Endothelial cell of umbilical vein (primary cell): Measurements from ENCODE around the gene SLC5A5. TPM values are rescaled to one million over a fixed set of nuclear protein-coding genes. Genes with fewer than 3 reads are reported as not detected.

Source experiments
- BruUV-seq: library from RNA; stranded (reverse); fragments of 400-500 nt; replicated peaks from 2 replicates; lab custom pipeline; 2021; lab: Mats Ljungman, UMichigan
- CTCF ChIA-PET: fragments of 300-600, 350-600 bp; sonication (Branson Sonifier 250); formaldehyde crosslinking; loops from one replicate; lab custom pipeline; 2021; ENCODE audit warnings: antibody characterized with exemption, inconsistent platforms; lab: Charles Lee
- POLR2A ChIA-PET: fragments of 300-600, 350-600 bp; sonication (Branson Sonifier 250); formaldehyde crosslinking; loops from one replicate; lab custom pipeline; 2021; ENCODE audit warnings: antibody characterized with exemption, inconsistent platforms; lab: Charles Lee
- DNase-seq: peaks from one replicate; pipeline ENCODE4 v3.0.0-alpha.2; 2011; ENCODE audit warnings: low read depth, low spot score
- FAIRE-seq: peaks from 2 replicates; lab custom pipeline; 2011; peaks lifted over from hg19 to GRCh38; lab: Jason Lieb, UNC
- H2AFZ ChIP-seq: 2 replicates; pipeline ENCODE4 v1.6.0; 2012; ENCODE audit warnings: low read depth, low read length, control low read depth, inconsistent platforms
- H3K27ac ChIP-seq: 2 replicates; pipeline ENCODE4 v1.5.1; 2011; ENCODE audit warnings: low read depth, mild to moderate bottlenecking, control low read depth, low read length, moderate library complexity; ENCODE audit not compliant: insufficient read depth
- H3K27me3 ChIP-seq, 2 experiments: 2 replicates each; pipeline versions ENCODE4 v1.6.0 to v1.6.1; 2011; ENCODE audit warnings: low read length in 2 of 2, mixed read lengths in 1 of 2; ENCODE audit not compliant: control insufficient read depth in 2 of 2, insufficient read depth in 2 of 2
- H3K36me3 ChIP-seq, 2 experiments: 2 replicates in 1 of 2; 3 replicates in 1 of 2; pipeline ENCODE4 v1.5.1; 2011; ENCODE audit warnings: low read length in 2 of 2, mild to moderate bottlenecking in 1 of 2, moderate library complexity in 1 of 2; ENCODE audit not compliant: control insufficient read depth in 2 of 2, insufficient read depth in 2 of 2; ENCODE audit errors: extremely low read depth in 1 of 2
- H3K4me1 ChIP-seq: 3 replicates; pipeline ENCODE4 v1.5.1; 2011; ENCODE audit warnings: mild to moderate bottlenecking, low read length; ENCODE audit not compliant: control insufficient read depth, insufficient read depth; ENCODE audit errors: extremely low read depth
- H3K4me2 ChIP-seq: 2 replicates; pipeline ENCODE4 v1.6.1; 2011; ENCODE audit warnings: low read length, control low read depth, mixed read lengths; ENCODE audit not compliant: insufficient read depth
- H3K4me3 ChIP-seq, 3 experiments: fragments of 200-600 bp in 1 of 3; sonication (generic), shearing (Covaris generic) in 1 of 3; replicated peaks in 1 of 3; 2 replicates each; pipeline ENCODE4 v1.5.1; 2011 to 2016; ENCODE audit warnings: control low read depth in 3 of 3, low read length in 3 of 3, mild to moderate bottlenecking in 2 of 3, inconsistent platforms in 1 of 3, low read depth in 1 of 3, moderate library complexity in 1 of 3; ENCODE audit not compliant: insufficient read depth in 1 of 3
- H3K79me2 ChIP-seq: 2 replicates; pipeline ENCODE4 v1.6.0; 2012; ENCODE audit warnings: low read length, inconsistent platforms; ENCODE audit not compliant: control insufficient read depth, insufficient read depth
- H3K9ac ChIP-seq: replicated peaks from 2 replicates; pipeline ENCODE3; 2011; ENCODE audit warnings: low read length, control low read depth; ENCODE audit not compliant: insufficient read depth; ENCODE audit errors: extremely low read depth
- H3K9me1 ChIP-seq: replicated peaks from 3 replicates; pipeline ENCODE4 v1.6.0; 2011; ENCODE audit warnings: mild to moderate bottlenecking, low read length; ENCODE audit not compliant: control insufficient read depth, insufficient read depth; ENCODE audit errors: extremely low read depth
- H3K9me3 ChIP-seq: replicated peaks from 2 replicates; pipeline ENCODE4 v1.5.1; 2012; ENCODE audit warnings: low read length, inconsistent platforms; ENCODE audit not compliant: control insufficient read depth, insufficient read depth
- H4K20me1 ChIP-seq: replicated peaks from 2 replicates; pipeline ENCODE3; 2011; ENCODE audit warnings: mild to moderate bottlenecking, low read length; ENCODE audit not compliant: control insufficient read depth, insufficient read depth; ENCODE audit errors: extremely low read depth
- EZH2 ChIP-seq: IDR thresholded peaks from 2 replicates; pipeline ENCODE4 v1.6.1; 2012; ENCODE audit warnings: borderline replicate concordance, low read depth, mild to moderate bottlenecking, moderate library complexity, low read length, inconsistent platforms; ENCODE audit not compliant: severe bottlenecking
- FOS ChIP-seq: IDR thresholded peaks from 2 replicates; pipeline ENCODE4 v1.6.1; 2011; ENCODE audit warnings: mild to moderate bottlenecking, low read length, moderate library complexity, borderline replicate concordance; ENCODE audit not compliant: insufficient read depth
- GATA2 ChIP-seq: IDR thresholded peaks from 2 replicates; pipeline ENCODE4 v1.7.0; 2011; ENCODE audit warnings: low read depth, mild to moderate bottlenecking, moderate library complexity, mixed read lengths, low read length; ENCODE audit not compliant: insufficient read length, insufficient read depth
- JUN ChIP-seq: IDR thresholded peaks from 2 replicates; pipeline ENCODE4 v1.6.1; 2011; ENCODE audit warnings: borderline replicate concordance, low read depth; ENCODE audit not compliant: insufficient read length, insufficient read depth
- MYC ChIP-seq: IDR thresholded peaks from one replicate; pipeline ENCODE4 v1.6.1; 2011; ENCODE audit warnings: mild to moderate bottlenecking, low read depth, low read length
- POLR2A ChIP-seq: IDR thresholded peaks from 2 replicates; pipeline ENCODE4 v1.6.1; 2012; ENCODE audit warnings: low read depth, mild to moderate bottlenecking, control low read depth, low read length
- POLR2AphosphoS5 ChIP-seq: IDR thresholded peaks from 2 replicates; pipeline ENCODE4 v1.6.1; 2012; ENCODE audit warnings: low read depth, mild to moderate bottlenecking, control low read depth, low read length, moderate library complexity; ENCODE audit not compliant: insufficient read depth
- dilution Hi-C: fragments of 300-500 bp; cut with MboI; formaldehyde crosslinking; loops from one replicate; pipeline ENCODE4 v1.15.0; 2019; ENCODE audit warnings: low sequenced_read_pairs; ENCODE audit not compliant: extremely low pct_ligation_motif_present
- intact Hi-C: fragments of 100-400 bp; cut with micrococcal nuclease; formaldehyde crosslinking; loops from one replicate; pipeline ENCODE4 v1.10.0; 2022
- polyA plus RNA-seq, 4 experiments: library from polyadenylated mRNA; depleted of rRNA in 3 of 4; stranded (reverse) in 3 of 4; unstranded in 1 of 4; fragments of >200 nt; gene quantifications; 2 replicates each; pipeline versions ENCODE4 v1.2.1 to v1.2.3, GENCODE V29; 2011 to 2012; ENCODE audit warnings: missing spikeins in 1 of 4
- total RNA-seq: library from RNA; stranded (reverse); gene quantifications from 2 replicates; pipeline ENCODE4 v1.2.3, GENCODE V29; 2021
- TF ChIP-seq, protein P1 (sequence below), 2 donors: IDR thresholded peaks; 1 replicate in 1 of 2; 2 replicates in 1 of 2; pipeline ENCODE4 v1.5.1; 2011; ENCODE audit warnings: low read length in 2 of 2, mild to moderate bottlenecking in 2 of 2, moderate library complexity in 2 of 2, control low read depth in 1 of 2, inconsistent platforms in 1 of 2, low read depth in 1 of 2; ENCODE audit not compliant: insufficient read depth in 1 of 2; ENCODE audit errors: extremely low read depth in 1 of 2
- TF ChIP-seq, protein P2 (sequence below): IDR thresholded peaks from 2 replicates; pipeline ENCODE4 v1.6.1; 2011; ENCODE audit not compliant: insufficient read depth, insufficient read length

SLC5A5 gene
- total and polyA plus RNA-seq, 2 donors (not counting 3 experiments of a cell fraction or from before 2014, with no cell fraction given): not detected

DNA sequence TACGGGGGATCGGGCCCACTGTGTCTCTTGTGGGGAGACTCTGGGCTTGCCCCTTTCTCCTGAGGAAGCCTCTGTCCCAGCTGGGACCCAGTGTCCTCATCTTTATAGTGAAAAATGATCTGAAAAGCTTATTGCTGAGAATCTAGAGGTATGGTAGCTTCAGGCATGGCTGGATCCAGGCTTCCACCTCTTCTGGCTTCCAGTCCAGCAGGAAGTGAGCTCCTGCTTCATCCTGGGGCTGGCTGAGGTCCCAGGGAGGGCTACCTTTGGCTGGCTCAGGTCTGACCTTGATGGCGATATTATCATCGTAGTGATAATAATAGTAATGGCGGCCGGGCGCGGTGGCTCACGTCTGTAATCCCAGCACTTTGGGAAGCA, 3.0 kb downstream of the SLC5A5 start:
- intact Hi-C loops: no loop called here
- Histone ChIP-seq H3K79me2 (no peaks in the 10 kb centered on the region), H4K20me1 (no peaks in the 10 kb centered on the region), H3K9me3 (no peaks in the 10 kb centered on the region), H3K27ac (no peak overlapping the region), H3K4me1 (no peaks in the 10 kb centered on the region), H3K36me3 (no peaks in the 10 kb centered on the region), H3K9ac (no peak overlapping the region), H2AFZ (no peak overlapping the region), H3K4me2 (no peak overlapping the region), H3K9me1 (no peaks in the 10 kb centered on the region), H3K27me3 (peaks cover 27 to 39% of the 10 kb centered on the region in 2 experiments), H3K4me3 (no peak overlapping the region)
- CTCF ChIA-PET: no interaction called here
- dilution Hi-C loops: no loop called here
- POLR2A ChIA-PET: no interaction called here
- BruUV-seq: no TSS peak
- no peak for TF ChIP-seq POLR2A
- no peak for TF ChIP-seq EZH2
- TF ChIP-seq, protein P1, sequence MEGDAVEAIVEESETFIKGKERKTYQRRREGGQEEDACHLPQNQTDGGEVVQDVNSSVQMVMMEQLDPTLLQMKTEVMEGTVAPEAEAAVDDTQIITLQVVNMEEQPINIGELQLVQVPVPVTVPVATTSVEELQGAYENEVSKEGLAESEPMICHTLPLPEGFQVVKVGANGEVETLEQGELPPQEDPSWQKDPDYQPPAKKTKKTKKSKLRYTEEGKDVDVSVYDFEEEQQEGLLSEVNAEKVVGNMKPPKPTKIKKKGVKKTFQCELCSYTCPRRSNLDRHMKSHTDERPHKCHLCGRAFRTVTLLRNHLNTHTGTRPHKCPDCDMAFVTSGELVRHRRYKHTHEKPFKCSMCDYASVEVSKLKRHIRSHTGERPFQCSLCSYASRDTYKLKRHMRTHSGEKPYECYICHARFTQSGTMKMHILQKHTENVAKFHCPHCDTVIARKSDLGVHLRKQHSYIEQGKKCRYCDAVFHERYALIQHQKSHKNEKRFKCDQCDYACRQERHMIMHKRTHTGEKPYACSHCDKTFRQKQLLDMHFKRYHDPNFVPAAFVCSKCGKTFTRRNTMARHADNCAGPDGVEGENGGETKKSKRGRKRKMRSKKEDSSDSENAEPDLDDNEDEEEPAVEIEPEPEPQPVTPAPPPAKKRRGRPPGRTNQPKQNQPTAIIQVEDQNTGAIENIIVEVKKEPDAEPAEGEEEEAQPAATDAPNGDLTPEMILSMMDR (IDR thresholded peaks at IDR 0.05; ENCODE audit: extremely low read depth in 1 of 2, insufficient read depth in 1 of 2, low read depth in 1 of 2, low read length in 2 of 2): no peak
- no peak for TF ChIP-seq FOS
- TF ChIP-seq JUN: no peak
- TF ChIP-seq MYC: no peak
- no peak for TF ChIP-seq GATA2
- TF ChIP-seq, protein P2, sequence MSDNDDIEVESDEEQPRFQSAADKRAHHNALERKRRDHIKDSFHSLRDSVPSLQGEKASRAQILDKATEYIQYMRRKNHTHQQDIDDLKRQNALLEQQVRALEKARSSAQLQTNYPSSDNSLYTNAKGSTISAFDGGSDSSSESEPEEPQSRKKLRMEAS: no peak
- TF ChIP-seq POLR2AphosphoS5: no peak
- DNase-seq (no peak), FAIRE-seq (no peak)
